ENCODE data around the gene BCL2L12.
A peak's percentile ranks its signal among the peaks of the same experiment; 100 is the strongest.
"Not testable (repeated sequence)": the region's sequence is repeated elsewhere in the genome, so short reads cannot be mapped to it uniquely, and the experiment has no call there.

Gene BCL2L12

GRCh38 chr19:49665351-49666119 is at the start of gene BCL2L12, which contains the start of gene IRF3:
BCL2L12 (plus strand) TSS chr19:49665933; CDS start chr19:49666693, 760 bp downstream.
IRF3 (minus strand) TSS chr19:49665857; CDS start chr19:49664838, 1,019 bp downstream.
- DNase-seq = peak; percentile 67

GRCh38 chr19:49616532-49616931 is 49.2 kb upstream of the BCL2L12 start:
- no peak for DNase-seq

- DNase-seq = no peak
Observed at GRCh38 chr19:49616945-49617344, 48.8 kb upstream of the BCL2L12 start.

- DNase-seq = not testable (repeated sequence)
Observed at GRCh38 chr19:49617860-49618259, 47.9 kb upstream of the BCL2L12 start.

- no peak for DNase-seq
Observed at GRCh38 chr19:49624967-49625910, 40.5 kb upstream of the BCL2L12 start.

GRCh38 chr19:49626226-49626625 is 39.5 kb upstream of the BCL2L12 start:
- no peak for DNase-seq

GRCh38 chr19:49629659-49630058 is 36.1 kb upstream of the BCL2L12 start:
- no peak for DNase-seq

- no peak for DNase-seq
Observed at GRCh38 chr19:49631014-49631588, 34.6 kb upstream of the BCL2L12 start.

- DNase-seq = no peak
Observed at GRCh38 chr19:49631610-49632192, 34.0 kb upstream of the BCL2L12 start.

- DNase-seq = no peak
Observed at GRCh38 chr19:49632576-49632975, 33.2 kb upstream of the BCL2L12 start.

- DNase-seq = not testable (repeated sequence)
Observed at GRCh38 chr19:49633273-49633672, 32.5 kb upstream of the BCL2L12 start.

GRCh38 chr19:49635530-49636232 is 30.1 kb upstream of the BCL2L12 start:
- no peak for DNase-seq

GRCh38 chr19:49636233-49636932 is 29.4 kb upstream of the BCL2L12 start:
- DNase-seq = no peak

- no peak for DNase-seq
Observed at GRCh38 chr19:49637821-49638738, 27.7 kb upstream of the BCL2L12 start.

- no peak for DNase-seq
Observed at GRCh38 chr19:49639401-49640112, 26.2 kb upstream of the BCL2L12 start.

GRCh38 chr19:49640113-49640898 is 25.4 kb upstream of the BCL2L12 start, which contains the start of gene RRAS:
RRAS (minus strand) TSS chr19:49640143; CDS start chr19:49640098, 45 bp downstream.
- peak; percentile 97 for DNase-seq

GRCh38 chr19:49641688-49642491 is 23.8 kb upstream of the BCL2L12 start, which contains the start of gene SCAF1:
SCAF1 (plus strand) TSS chr19:49642209; CDS start chr19:49645027, 2,818 bp downstream.
- peak; percentile 96 for DNase-seq

Measured in NCI-H1092 treated with DMSO at 0.1 percent for 48 hours (cell line).